Measurements from ENCODE around the gene POLD3.

The POLD3 gene

DNA sequence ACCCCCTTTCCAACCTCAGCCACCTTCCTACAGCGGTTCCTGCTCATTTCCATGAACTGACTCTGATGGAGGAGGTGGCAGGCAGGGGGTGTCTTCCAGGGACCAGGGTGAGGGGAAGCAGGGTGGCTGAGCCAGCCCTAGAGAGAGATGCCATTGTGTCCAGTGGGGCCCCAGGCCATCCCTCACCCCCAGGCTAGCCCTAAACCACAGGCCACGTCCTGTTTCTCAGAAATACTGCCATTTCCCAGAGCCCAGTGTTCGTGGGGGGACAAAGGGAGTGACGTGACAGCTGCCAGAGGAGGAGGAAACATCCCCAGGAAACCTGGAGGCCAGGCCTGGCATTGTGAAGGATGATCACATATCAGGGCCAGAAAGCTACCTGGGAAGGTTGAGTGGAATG, 99.4 kb downstream of the POLD3 start:
- DNase-seq (ENCODE audit: low spot score) = no peak
